Left lung (tissue), 10 donors: ENCODE data around the gene MPPED2. TPM values are rescaled to one million over a fixed set of nuclear protein-coding genes. Genes with fewer than 3 reads are reported as not detected.

Experiments
- ATAC-seq: fragments of 200-7000 bp; cut with Tn5 transposase; one replicate; pipeline ENCODE4 v1.9.1; 2020; ENCODE audit warnings: moderate library complexity
- DNase-seq, 4 donors: peaks; one replicate each; pipeline ENCODE4 v3.0.0-alpha.2; 2013 to 2020
- H3K27ac ChIP-seq, 2 donors: fragments of 200-600 bp; sonication (generic) in 1 of 2; one replicate each; pipeline versions ENCODE4 v1.5.0 to v1.8.0; 2020 to 2021
- H3K27me3 ChIP-seq, 2 donors: fragments of 200-600 bp; sonication (generic) in 1 of 2; one replicate each; pipeline versions ENCODE4 v1.5.0 to v1.8.0; 2020 to 2021
- H3K36me3 ChIP-seq, 2 donors: fragments of 200-600 bp; sonication (generic) in 1 of 2; one replicate each; pipeline versions ENCODE4 v1.5.0 to v1.8.0; 2020 to 2021
- H3K4me1 ChIP-seq, 2 donors: fragments of 200-600 bp; one replicate each; pipeline ENCODE4 v1.8.0; 2021
- H3K4me3 ChIP-seq, 2 donors: fragments of 200-600 bp; sonication (generic) in 1 of 2; one replicate each; pipeline versions ENCODE4 v1.5.0 to v1.8.0; 2020 to 2021; ENCODE audit warnings: mild to moderate bottlenecking in 1 of 2
- H3K9me3 ChIP-seq, 2 donors: fragments of 200-600 bp; sonication (generic) in 1 of 2; one replicate each; pipeline versions ENCODE4 v1.5.0 to v1.8.0; 2020 to 2021
- intact Hi-C, 2 donors: fragments of 100-400 bp; cut with DNase I; formaldehyde crosslinking; loops; one replicate each; pipeline versions ENCODE4 v1.11.2 to v1.14.2; 2022
- polyA plus RNA-seq, 6 donors: library from polyadenylated mRNA; unstranded; fragments of 120-200 nt; gene quantifications; one replicate each; pipeline ENCODE4 v1.2.1, GENCODE V29; 2013; ENCODE audit not compliant: insufficient read length in 6 of 6
- total RNA-seq, 2 donors: library from RNA; stranded (reverse); fragmentation: NEBNext Ultra II Directional; extraction: Animal tissue kit (Norgen Biotek cat#: 25700); gene quantifications; one replicate each; pipeline ENCODE4 v1.2.1, GENCODE V29; 2021
- TF ChIP-seq, protein P1 (sequence below), 2 donors: fragments of 200-600 bp; sonication (generic) in 1 of 2; IDR thresholded peaks; one replicate each; pipeline versions ENCODE4 v1.5.0 to v1.8.0; 2021; ENCODE audit warnings: antibody characterized with exemption in 2 of 2
- donor health status: DM: no; HTN: yes; CAD: no.
- donor health status: DM: no; HTN: no; CAD: no.

Gene MPPED2
- total and polyA plus RNA-seq, 8 donors = 0.26 to 5.3 (median 3.2) TPM

- intact Hi-C loops = no loop called here
- DNase-seq = no peak
- Histone ChIP-seq H3K27me3 (no peaks in the 10 kb centered on the region), H3K36me3 (no peaks in the 10 kb centered on the region), H3K4me3 (no peak overlapping the region), H3K9me3 (no peaks in the 10 kb centered on the region), H3K4me1 (no peaks in the 10 kb centered on the region), H3K27ac (no peak overlapping the region)
- TF ChIP-seq, protein P1, sequence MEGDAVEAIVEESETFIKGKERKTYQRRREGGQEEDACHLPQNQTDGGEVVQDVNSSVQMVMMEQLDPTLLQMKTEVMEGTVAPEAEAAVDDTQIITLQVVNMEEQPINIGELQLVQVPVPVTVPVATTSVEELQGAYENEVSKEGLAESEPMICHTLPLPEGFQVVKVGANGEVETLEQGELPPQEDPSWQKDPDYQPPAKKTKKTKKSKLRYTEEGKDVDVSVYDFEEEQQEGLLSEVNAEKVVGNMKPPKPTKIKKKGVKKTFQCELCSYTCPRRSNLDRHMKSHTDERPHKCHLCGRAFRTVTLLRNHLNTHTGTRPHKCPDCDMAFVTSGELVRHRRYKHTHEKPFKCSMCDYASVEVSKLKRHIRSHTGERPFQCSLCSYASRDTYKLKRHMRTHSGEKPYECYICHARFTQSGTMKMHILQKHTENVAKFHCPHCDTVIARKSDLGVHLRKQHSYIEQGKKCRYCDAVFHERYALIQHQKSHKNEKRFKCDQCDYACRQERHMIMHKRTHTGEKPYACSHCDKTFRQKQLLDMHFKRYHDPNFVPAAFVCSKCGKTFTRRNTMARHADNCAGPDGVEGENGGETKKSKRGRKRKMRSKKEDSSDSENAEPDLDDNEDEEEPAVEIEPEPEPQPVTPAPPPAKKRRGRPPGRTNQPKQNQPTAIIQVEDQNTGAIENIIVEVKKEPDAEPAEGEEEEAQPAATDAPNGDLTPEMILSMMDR (IDR thresholded peaks at IDR 0.05) = no peak
- ATAC-seq = no peak
Measured at GRCh38 chr11:30446520-30446919, 139.6 kb downstream of the MPPED2 start.

DNA sequence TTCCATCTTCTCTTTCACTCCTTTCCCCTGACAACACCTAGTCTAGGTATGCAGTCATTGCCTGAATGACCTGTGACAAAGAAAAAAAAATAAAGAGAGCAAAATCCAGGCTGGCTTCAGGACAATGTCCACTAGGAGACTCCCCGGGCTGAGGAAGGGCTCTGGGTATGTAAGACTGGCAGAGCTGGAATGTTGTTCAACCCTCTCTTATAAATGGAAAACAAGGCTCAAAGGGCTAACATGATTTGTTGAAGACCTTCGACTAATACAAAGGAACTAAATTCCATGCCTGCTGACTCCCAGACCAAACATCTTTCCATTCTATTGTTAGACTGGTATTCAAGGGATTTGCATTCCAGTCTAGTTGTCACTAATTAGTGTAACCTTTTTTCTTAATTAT is 141.1 kb downstream of the MPPED2 start:
- no peaks in the 10 kb centered on the region for H3K9me3 ChIP-seq
- DNase-seq = no peak
- no peak overlapping the region for H3K4me3 ChIP-seq
- H3K27ac ChIP-seq = no peak overlapping the region
- no peak for ATAC-seq
- H3K4me1 ChIP-seq = no peaks in the 10 kb centered on the region
- no peaks in the 10 kb centered on the region for H3K36me3 ChIP-seq
- intact Hi-C loops = no loop called here
- TF ChIP-seq, protein P1 (IDR thresholded peaks at IDR 0.05) = no peak
- no peaks in the 10 kb centered on the region for H3K27me3 ChIP-seq

DNA sequence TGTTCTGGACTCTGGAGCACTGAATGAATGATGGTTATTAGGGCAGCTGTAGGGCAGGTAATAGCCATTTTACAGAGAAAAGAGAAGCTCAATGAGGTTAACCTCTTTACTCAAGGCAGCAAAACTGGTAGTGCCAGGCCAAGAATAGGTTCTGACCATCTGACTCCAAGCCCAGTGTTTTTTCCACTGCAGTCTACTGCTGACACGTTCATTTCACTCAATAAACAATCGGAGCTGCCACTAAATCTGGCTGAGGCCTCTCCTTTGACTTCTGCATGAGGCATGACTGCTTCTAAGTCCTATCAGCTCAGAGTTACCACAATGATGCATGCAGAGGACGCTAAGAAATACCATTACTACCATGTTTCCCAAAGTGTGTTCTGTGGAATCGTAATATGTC is 145.6 kb downstream of the MPPED2 start:
- no peak for ATAC-seq
- no peak overlapping the region for H3K4me3 ChIP-seq
- no peak overlapping the region for H3K27ac ChIP-seq
- DNase-seq = no peak
- H3K4me1 ChIP-seq = no peaks in the 10 kb centered on the region
- H3K36me3 ChIP-seq = no peaks in the 10 kb centered on the region
- H3K27me3 ChIP-seq = no peaks in the 10 kb centered on the region
- TF ChIP-seq, protein P1 (IDR thresholded peaks at IDR 0.05) = no peak
- intact Hi-C loops = no loop called here
- H3K9me3 ChIP-seq = no peaks in the 10 kb centered on the region

DNA sequence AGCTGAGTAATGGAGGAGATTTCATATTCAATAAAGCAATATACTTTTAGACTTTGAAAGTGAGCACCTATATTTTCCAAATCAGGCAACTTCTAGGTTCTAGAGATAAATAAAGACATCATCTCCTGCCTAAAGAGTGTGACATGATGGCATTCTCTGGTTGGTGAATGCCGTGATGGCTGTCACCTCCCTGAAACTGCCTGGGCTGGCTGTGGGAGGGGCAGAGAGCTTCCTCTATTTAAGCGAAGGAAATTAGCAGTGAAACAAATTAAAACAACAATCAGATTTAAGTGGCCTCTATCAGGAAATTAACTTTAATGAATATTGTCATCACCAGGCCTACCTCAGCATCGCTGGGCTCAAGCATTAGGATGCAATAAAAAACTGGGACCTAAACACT is 149.4 kb downstream of the MPPED2 start:
- TF ChIP-seq, protein P1 (IDR thresholded peaks at IDR 0.05) = no peak
- Histone ChIP-seq H3K9me3 (no peaks in the 10 kb centered on the region), H3K27me3 (no peaks in the 10 kb centered on the region), H3K27ac (no peak overlapping the region), H3K36me3 (no peaks in the 10 kb centered on the region), H3K4me3 (no peak overlapping the region), H3K4me1 (no peaks in the 10 kb centered on the region)
- DNase-seq (no peak), ATAC-seq (no peak)
- intact Hi-C loops = no loop called here

DNA sequence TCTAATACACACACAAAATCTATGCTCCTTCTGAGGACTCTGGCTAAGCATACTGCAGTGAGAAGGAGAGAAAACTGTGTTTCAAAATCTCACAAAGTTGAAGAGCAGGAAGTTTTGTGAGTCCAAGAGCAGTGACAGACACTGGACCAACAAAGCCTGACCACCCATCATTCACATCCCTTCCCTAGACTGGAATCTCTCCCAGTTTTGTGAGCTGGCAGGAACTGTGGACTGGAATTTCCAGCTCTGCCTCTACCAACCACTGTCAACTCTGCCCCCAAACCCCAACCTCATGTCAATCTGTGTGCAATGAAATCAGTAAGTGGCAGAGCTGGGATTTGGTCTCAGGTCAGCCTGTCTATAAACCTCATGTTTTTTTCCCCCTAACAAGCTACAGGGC is 150.7 kb downstream of the MPPED2 start:
- intact Hi-C loops = no loop called here
- Histone ChIP-seq H3K27me3 (no peaks in the 10 kb centered on the region), H3K36me3 (no peaks in the 10 kb centered on the region), H3K4me1 (no peaks in the 10 kb centered on the region), H3K27ac (no peak overlapping the region), H3K4me3 (no peak overlapping the region), H3K9me3 (no peaks in the 10 kb centered on the region)
- DNase-seq (no peak), ATAC-seq (no peak)
- TF ChIP-seq, protein P1 (IDR thresholded peaks at IDR 0.05) = no peak
